ENCODE results near the gene ACTN3.
A peak's percentile ranks its signal among the peaks of the same experiment; 100 is the strongest.

The ACTN3 gene

GRCh38 chr11:66589996-66590675, 43.4 kb downstream of the ACTN3 start:
- H3K4me2 ChIP-seq (ENCODE audit: low read length) = no peak overlapping the region
- no peak overlapping the region for H3K27ac ChIP-seq (ENCODE audit: low read depth, low read length, poor library complexity, severe bottlenecking)
- no peaks in the 10 kb centered on the region for H3K9me3 ChIP-seq (ENCODE audit: low read length)
- no peaks in the 10 kb centered on the region for H4K20me1 ChIP-seq (ENCODE audit: insufficient read depth, low read length)
- H3K9me2 ChIP-seq (ENCODE audit: low read depth, low read length) = no peaks in the 10 kb centered on the region
- peaks cover 29% of the 10 kb centered on the region for H3K4me1 ChIP-seq (ENCODE audit: insufficient read depth, low read length, severe bottlenecking)
- TF ChIP-seq EZH2 (IDR thresholded peaks at IDR 0.05; ENCODE audit: borderline replicate concordance, low read length) = no peak
- TF ChIP-seq CTCF (IDR thresholded peaks at IDR 0.05; ENCODE audit: low read length) = no peak
- H3K9ac ChIP-seq (ENCODE audit: low read length) = no peak overlapping the region
- no peaks in the 10 kb centered on the region for H3K79me2 ChIP-seq (ENCODE audit: insufficient read depth, low read length)
- H3F3A ChIP-seq (ENCODE audit: insufficient read depth, low read length) = no peaks in the 10 kb centered on the region
- no peak overlapping the region for H3K4me3 ChIP-seq (ENCODE audit: low read depth, low read length, poor library complexity, severe bottlenecking)
- H3K27me3 ChIP-seq (ENCODE audit: insufficient read depth, low read length) = peaks cover 4% of the 10 kb centered on the region; the same call in 1 of the 2 replicates
- H3K36me3 ChIP-seq (ENCODE audit: insufficient read depth, low read length) = no peaks in the 10 kb centered on the region; the same call in 1 of the 2 replicates
- H2AFZ ChIP-seq (ENCODE audit: low read length) = no peak overlapping the region

GRCh38 chr11:66591175-66591574, 44.5 kb downstream of the ACTN3 start:
- no peaks in the 10 kb centered on the region; the same call in 1 of the 2 replicates for H3K36me3 ChIP-seq (ENCODE audit: insufficient read depth, low read length)
- no peak overlapping the region for H3K4me3 ChIP-seq (ENCODE audit: low read depth, low read length, poor library complexity, severe bottlenecking)
- H3F3A ChIP-seq (ENCODE audit: insufficient read depth, low read length) = no peaks in the 10 kb centered on the region
- no peaks in the 10 kb centered on the region for H3K9me2 ChIP-seq (ENCODE audit: low read depth, low read length)
- no peaks in the 10 kb centered on the region for H3K9me3 ChIP-seq (ENCODE audit: low read length)
- peaks cover 4% of the 10 kb centered on the region; the same call in 1 of the 2 replicates for H3K27me3 ChIP-seq (ENCODE audit: insufficient read depth, low read length)
- H4K20me1 ChIP-seq (ENCODE audit: insufficient read depth, low read length) = no peaks in the 10 kb centered on the region
- H3K79me2 ChIP-seq (ENCODE audit: insufficient read depth, low read length) = no peaks in the 10 kb centered on the region
- no peak for TF ChIP-seq EZH2 (IDR thresholded peaks at IDR 0.05; ENCODE audit: borderline replicate concordance, low read length)
- no peak for TF ChIP-seq CTCF (IDR thresholded peaks at IDR 0.05; ENCODE audit: low read length)
- H3K9ac ChIP-seq (ENCODE audit: low read length) = no peak overlapping the region
- H3K4me1 ChIP-seq (ENCODE audit: insufficient read depth, low read length, severe bottlenecking) = peaks cover 35% of the 10 kb centered on the region
- H3K27ac ChIP-seq (ENCODE audit: low read depth, low read length, poor library complexity, severe bottlenecking) = no peak overlapping the region
- H2AFZ ChIP-seq (ENCODE audit: low read length) = no peak overlapping the region
- no peak overlapping the region for H3K4me2 ChIP-seq (ENCODE audit: low read length)

- Histone ChIP-seq H3K79me2 (ENCODE audit: insufficient read depth, low read length) (no peaks in the 10 kb centered on the region), H2AFZ (ENCODE audit: low read length) (no peak within 1 kb of the TSS), H3F3A (ENCODE audit: insufficient read depth, low read length) (no peaks in the 10 kb centered on the region), H3K27ac (ENCODE audit: low read depth, low read length, poor library complexity, severe bottlenecking) (peak within 1 kb of the TSS; percentile 57), H3K4me1 (ENCODE audit: insufficient read depth, low read length, severe bottlenecking) (peaks cover 35% of the 10 kb centered on the region), H3K9me2 (ENCODE audit: low read depth, low read length) (no peaks in the 10 kb centered on the region), H3K27me3 (ENCODE audit: insufficient read depth, low read length) (peaks cover 4% of the 10 kb centered on the region; the same call in 1 of the 2 replicates), H4K20me1 (ENCODE audit: insufficient read depth, low read length) (no peaks in the 10 kb centered on the region), H3K9ac (ENCODE audit: low read length) (peak within 1 kb of the TSS; percentile 79), H3K4me3 (ENCODE audit: low read depth, low read length, poor library complexity, severe bottlenecking) (peak within 1 kb of the TSS; percentile 71), H3K4me2 (ENCODE audit: low read length) (peak within 1 kb of the TSS; percentile 93), H3K9me3 (ENCODE audit: low read length) (no peaks in the 10 kb centered on the region), H3K36me3 (ENCODE audit: insufficient read depth, low read length) (no peaks in the 10 kb centered on the region; the same call in 1 of the 2 replicates)
- TF ChIP-seq CTCF (IDR thresholded peaks at IDR 0.05; ENCODE audit: low read length) = peak; percentile 76
- no peak for TF ChIP-seq EZH2 (IDR thresholded peaks at IDR 0.05; ENCODE audit: borderline replicate concordance, low read length)
Measured at GRCh38 chr11:66592457-66593302, 46.0 kb downstream of the ACTN3 start, which contains the start of the genes CCDC87 and CCS. CCDC87 (minus strand) TSS chr11:66593063; CDS start chr11:66593015, 48 bp downstream. CCS (plus strand) TSS chr11:66593185; CDS start chr11:66593262, 77 bp downstream.

All from OCI-LY1 (cell line).